Stimulated activated naive B cell treated with anti-CD40 and anti-IgM and Interleukin-4, amounts not matched to agents 10 μg/mL and 1 μg/mL and 100 μg/mL, for 72 hours (primary cell): ENCODE measurements around the gene VPS35.
"Not testable (repeated sequence)": the region's sequence is repeated elsewhere in the genome, so short reads cannot be mapped to it uniquely, and the experiment has no call there.

Source experiments
- ATAC-seq, 2 donors: fragments of 150-1000 bp; cut with Tn5 transposase; replicated peaks; 2 replicates each; pipeline ENCODE4 v1.10.0; 2021; ENCODE audit warnings: moderate library complexity in 1 of 2
- DNase-seq: peaks from one replicate; pipeline ENCODE4 v3.0.0; 2021
- H3K27ac Mint-ChIP-seq: one replicate; pipeline ENCODE4 v1.8.0; 2022; ENCODE audit warnings: mild to moderate bottlenecking, mixed read lengths
- H3K27me3 Mint-ChIP-seq, 2 donors: one replicate each; pipeline ENCODE4 v1.8.0; 2022; ENCODE audit warnings: mixed read lengths in 2 of 2
- H3K36me3 Mint-ChIP-seq, 2 donors: one replicate each; pipeline ENCODE4 v1.8.0; 2022; ENCODE audit warnings: mixed read lengths in 2 of 2, mild to moderate bottlenecking in 1 of 2
- H3K4me1 Mint-ChIP-seq, 2 donors: one replicate each; pipeline ENCODE4 v1.8.0; 2022; ENCODE audit warnings: mixed read lengths in 2 of 2, mild to moderate bottlenecking in 1 of 2
- H3K4me3 Mint-ChIP-seq, 2 donors: one replicate each; pipeline ENCODE4 v1.8.0; 2022; ENCODE audit warnings: mild to moderate bottlenecking in 2 of 2, mixed read lengths in 2 of 2, moderate library complexity in 1 of 2
- H3K9me3 Mint-ChIP-seq, 2 donors: one replicate each; pipeline ENCODE4 v1.8.0; 2022; ENCODE audit warnings: mixed read lengths in 2 of 2, mild to moderate bottlenecking in 1 of 2

VPS35 gene

GRCh38 chr16:46658925-46659324, 30.1 kb downstream of the VPS35 start:
- H3K27me3 Mint-ChIP-seq = no peaks in the 10 kb centered on the region
- H3K4me1 Mint-ChIP-seq = peaks cover 11 to 28% of the 10 kb centered on the region in 2 donors
- H3K4me3 Mint-ChIP-seq = peak overlapping the region; percentile 7 to 17
- ATAC-seq (peak; percentile 99), DNase-seq (peak; percentile 77)
- peaks cover 38 to 72% of the 10 kb centered on the region in 2 donors for H3K36me3 Mint-ChIP-seq
- H3K27ac Mint-ChIP-seq = peak overlapping the region; percentile 63
- no peaks in the 10 kb centered on the region for H3K9me3 Mint-ChIP-seq

GRCh38 chr16:46651305-46651704, 37.7 kb downstream of the VPS35 start:
- Mint-ChIP-seq H3K27ac (peak overlapping the region; percentile 25), H3K36me3 (peaks cover 29 to 50% of the 10 kb centered on the region in 2 donors), H3K4me3 (no peak overlapping the region), H3K27me3 (no peaks in the 10 kb centered on the region), H3K4me1 (no peaks in the 10 kb centered on the region), H3K9me3 (no peaks in the 10 kb centered on the region)
- DNase-seq (no peak), ATAC-seq (no peak)

GRCh38 chr16:46650254-46650623, 38.7 kb downstream of the VPS35 start:
- Mint-ChIP-seq H3K36me3 (peaks cover 31 to 48% of the 10 kb centered on the region in 2 donors), H3K27ac (no peak overlapping the region), H3K4me1 (no peaks in the 10 kb centered on the region), H3K27me3 (no peaks in the 10 kb centered on the region), H3K4me3 (no peak overlapping the region), H3K9me3 (peaks cover 0 to 5% of the 10 kb centered on the region in 2 donors)
- DNase-seq = no peak
- ATAC-seq = no peak

GRCh38 chr16:46649588-46650253, 39.3 kb downstream of the VPS35 start:
- H3K27ac Mint-ChIP-seq = no peak overlapping the region
- no peak overlapping the region for H3K4me3 Mint-ChIP-seq
- DNase-seq (no peak), ATAC-seq (no peak)
- H3K9me3 Mint-ChIP-seq = peaks cover 5 to 8% of the 10 kb centered on the region in 2 donors
- H3K36me3 Mint-ChIP-seq = peaks cover 32 to 48% of the 10 kb centered on the region in 2 donors
- no peaks in the 10 kb centered on the region for H3K4me1 Mint-ChIP-seq
- H3K27me3 Mint-ChIP-seq = no peaks in the 10 kb centered on the region

- no peak overlapping the region for H3K27ac Mint-ChIP-seq
- no peak overlapping the region for H3K4me3 Mint-ChIP-seq
- peaks cover 13 to 14% of the 10 kb centered on the region in 2 donors for H3K9me3 Mint-ChIP-seq
- DNase-seq (no peak), ATAC-seq (no peak)
- H3K27me3 Mint-ChIP-seq = no peaks in the 10 kb centered on the region
- H3K36me3 Mint-ChIP-seq = peaks cover 39 to 57% of the 10 kb centered on the region in 2 donors
- no peaks in the 10 kb centered on the region for H3K4me1 Mint-ChIP-seq
These were observed 40.3 kb downstream of the VPS35 start for GRCh38 chr16:46648656-46649055.

- no peak overlapping the region for H3K27ac Mint-ChIP-seq
- DNase-seq = no peak
- no peak for ATAC-seq
These were observed 49.7 kb downstream of the VPS35 start for GRCh38 chr16:46638947-46639925.

GRCh38 chr16:46632778-46633733, 55.9 kb downstream of the VPS35 start:
- no peaks in the 10 kb centered on the region for H3K27me3 Mint-ChIP-seq
- ATAC-seq = no peak

More at GRCh38 chr16:46638947-46639925, 49.7 kb downstream of the VPS35 start:
- Mint-ChIP-seq H3K36me3 (peaks cover 28 to 41% of the 10 kb centered on the region in 2 donors), H3K4me1 (no peaks in the 10 kb centered on the region), H3K4me3 (no peak overlapping the region), H3K27me3 (no peaks in the 10 kb centered on the region), H3K9me3 (peaks cover 8 to 11% of the 10 kb centered on the region in 2 donors)

GRCh38 chr16:46629331-46630219, 59.4 kb downstream of the VPS35 start:
- H3K27ac Mint-ChIP-seq = no peak overlapping the region
- peaks cover 0 to 3% of the 10 kb centered on the region in 2 donors for H3K36me3 Mint-ChIP-seq
- no peaks in the 10 kb centered on the region for H3K9me3 Mint-ChIP-seq
- H3K27me3 Mint-ChIP-seq = no peaks in the 10 kb centered on the region
- H3K4me3 Mint-ChIP-seq = no peak overlapping the region
- ATAC-seq = no peak
- peaks cover 0 to 8% of the 10 kb centered on the region in 2 donors for H3K4me1 Mint-ChIP-seq
- no peak for DNase-seq

More at GRCh38 chr16:46632778-46633733, 55.9 kb downstream of the VPS35 start:
- DNase-seq = no peak
- H3K4me3 Mint-ChIP-seq = no peak overlapping the region
- peaks cover 0 to 9% of the 10 kb centered on the region in 2 donors for H3K36me3 Mint-ChIP-seq
- H3K9me3 Mint-ChIP-seq = no peaks in the 10 kb centered on the region
- H3K27ac Mint-ChIP-seq = no peak overlapping the region
- peaks cover 0 to 8% of the 10 kb centered on the region in 2 donors for H3K4me1 Mint-ChIP-seq

- Mint-ChIP-seq H3K4me3 (no peak overlapping the region), H3K4me1 (peaks cover 0 to 8% of the 10 kb centered on the region in 2 donors), H3K36me3 (peaks cover 0 to 3% of the 10 kb centered on the region in 2 donors), H3K27ac (no peak overlapping the region), H3K27me3 (no peaks in the 10 kb centered on the region), H3K9me3 (no peaks in the 10 kb centered on the region)
- DNase-seq (no peak), ATAC-seq (no peak)
These were observed 61.2 kb downstream of the VPS35 start for GRCh38 chr16:46627746-46628145.

GRCh38 chr16:46626681-46627080, 62.3 kb downstream of the VPS35 start:
- H3K27me3 Mint-ChIP-seq, H3K36me3 Mint-ChIP-seq, H3K27ac Mint-ChIP-seq, H3K4me3 Mint-ChIP-seq, H3K9me3 Mint-ChIP-seq, ATAC-seq, DNase-seq: not testable (repeated sequence)
- H3K4me1 Mint-ChIP-seq = peaks cover 2 to 18% of the 10 kb centered on the region in 2 donors

GRCh38 chr16:46624862-46625261, 64.1 kb downstream of the VPS35 start:
- not testable (repeated sequence) for DNase-seq, H3K36me3 Mint-ChIP-seq, H3K9me3 Mint-ChIP-seq, H3K27me3 Mint-ChIP-seq, ATAC-seq, H3K4me3 Mint-ChIP-seq, H3K27ac Mint-ChIP-seq
- H3K4me1 Mint-ChIP-seq = peaks cover 9 to 35% of the 10 kb centered on the region in 2 donors

- not testable (repeated sequence) for H3K36me3 Mint-ChIP-seq, H3K27me3 Mint-ChIP-seq, DNase-seq, H3K4me3 Mint-ChIP-seq, H3K27ac Mint-ChIP-seq, H3K9me3 Mint-ChIP-seq, ATAC-seq
- H3K4me1 Mint-ChIP-seq = peaks cover 9 to 28% of the 10 kb centered on the region in 2 donors
These were observed 65.3 kb downstream of the VPS35 start for GRCh38 chr16:46623707-46624106.

- ATAC-seq = peak; percentile 16 to 27
- not testable (repeated sequence) for H3K27me3 Mint-ChIP-seq
These were observed 65.7 kb downstream of the VPS35 start for GRCh38 chr16:46623246-46623645.

More at GRCh38 chr16:46623246-46623645, 65.7 kb downstream of the VPS35 start:
- not testable (repeated sequence) for H3K9me3 Mint-ChIP-seq, H3K27ac Mint-ChIP-seq, DNase-seq, H3K4me3 Mint-ChIP-seq, H3K36me3 Mint-ChIP-seq
- H3K4me1 Mint-ChIP-seq = peaks cover 9 to 28% of the 10 kb centered on the region in 2 donors
